DND-41 (cell line): ENCODE data around the gene TOMM5.

Experiments used
- EZH2 ChIP-seq: IDR thresholded peaks from 3 replicates; pipeline ENCODE4 v1.6.1; 2012; ENCODE audit warnings: borderline replicate concordance, low read depth, mild to moderate bottlenecking, moderate library complexity, low read length, inconsistent platforms; ENCODE audit not compliant: severe bottlenecking
- TF ChIP-seq, protein P1 (sequence below): IDR thresholded peaks from 2 replicates; pipeline ENCODE4 v1.5.1; 2012; ENCODE audit warnings: borderline replicate concordance, low read length, moderate library complexity, mild to moderate bottlenecking; ENCODE audit not compliant: poor library complexity, severe bottlenecking; ENCODE audit errors: extremely low read depth

GRCh38 chr9:37574241-37574721 lies 18.1 kb downstream of the TOMM5 start:
- TF ChIP-seq, protein P1, sequence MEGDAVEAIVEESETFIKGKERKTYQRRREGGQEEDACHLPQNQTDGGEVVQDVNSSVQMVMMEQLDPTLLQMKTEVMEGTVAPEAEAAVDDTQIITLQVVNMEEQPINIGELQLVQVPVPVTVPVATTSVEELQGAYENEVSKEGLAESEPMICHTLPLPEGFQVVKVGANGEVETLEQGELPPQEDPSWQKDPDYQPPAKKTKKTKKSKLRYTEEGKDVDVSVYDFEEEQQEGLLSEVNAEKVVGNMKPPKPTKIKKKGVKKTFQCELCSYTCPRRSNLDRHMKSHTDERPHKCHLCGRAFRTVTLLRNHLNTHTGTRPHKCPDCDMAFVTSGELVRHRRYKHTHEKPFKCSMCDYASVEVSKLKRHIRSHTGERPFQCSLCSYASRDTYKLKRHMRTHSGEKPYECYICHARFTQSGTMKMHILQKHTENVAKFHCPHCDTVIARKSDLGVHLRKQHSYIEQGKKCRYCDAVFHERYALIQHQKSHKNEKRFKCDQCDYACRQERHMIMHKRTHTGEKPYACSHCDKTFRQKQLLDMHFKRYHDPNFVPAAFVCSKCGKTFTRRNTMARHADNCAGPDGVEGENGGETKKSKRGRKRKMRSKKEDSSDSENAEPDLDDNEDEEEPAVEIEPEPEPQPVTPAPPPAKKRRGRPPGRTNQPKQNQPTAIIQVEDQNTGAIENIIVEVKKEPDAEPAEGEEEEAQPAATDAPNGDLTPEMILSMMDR: no peak
- TF ChIP-seq EZH2: no peak
